ENCODE results near the gene CNTN1. TPM values are rescaled to one million over a fixed set of nuclear protein-coding genes. Genes with fewer than 3 reads are reported as not detected.

The CNTN1 gene
- total RNA-seq, 2 donors from 2014 or later, result 16.3 to 33.6 TPM

DNA sequence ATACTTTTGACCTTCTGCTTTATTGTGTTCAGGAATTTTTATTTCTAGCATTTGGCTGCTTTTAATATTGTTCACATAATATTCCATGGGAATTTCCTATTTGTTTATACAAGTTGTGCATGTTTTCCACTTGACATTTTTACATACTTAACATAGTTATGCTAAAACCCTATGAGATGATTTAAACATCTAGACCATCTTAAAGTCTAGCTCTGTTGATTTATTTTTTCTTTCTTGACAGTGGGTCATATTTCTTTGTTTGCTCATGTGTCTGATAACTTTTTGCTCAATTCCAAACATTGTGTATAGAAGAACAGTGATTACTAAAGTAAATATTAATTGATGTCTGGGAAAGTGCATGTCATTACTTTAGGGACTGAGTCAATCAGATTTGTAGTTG lies 293.8 kb downstream of the CNTN1 start:
- DNase-seq (ENCODE audit: low spot score), result no peak
- TF ChIP-seq POLR2A (IDR thresholded peaks at IDR 0.05), result no peak
- no peaks in the 10 kb centered on the region for H3K4me1 ChIP-seq (replicated peaks)
- H3K9me3 ChIP-seq, result no peaks in the 10 kb centered on the region
- H3K36me3 ChIP-seq, result no peaks in the 10 kb centered on the region
- no peak overlapping the region for H3K27ac ChIP-seq
- no peak overlapping the region for H3K4me3 ChIP-seq
- intact Hi-C loops (cut with DNase I), result no loop called here
- H3K27me3 ChIP-seq (replicated peaks; ENCODE audit: insufficient read depth), result no peaks in the 10 kb centered on the region

DNA sequence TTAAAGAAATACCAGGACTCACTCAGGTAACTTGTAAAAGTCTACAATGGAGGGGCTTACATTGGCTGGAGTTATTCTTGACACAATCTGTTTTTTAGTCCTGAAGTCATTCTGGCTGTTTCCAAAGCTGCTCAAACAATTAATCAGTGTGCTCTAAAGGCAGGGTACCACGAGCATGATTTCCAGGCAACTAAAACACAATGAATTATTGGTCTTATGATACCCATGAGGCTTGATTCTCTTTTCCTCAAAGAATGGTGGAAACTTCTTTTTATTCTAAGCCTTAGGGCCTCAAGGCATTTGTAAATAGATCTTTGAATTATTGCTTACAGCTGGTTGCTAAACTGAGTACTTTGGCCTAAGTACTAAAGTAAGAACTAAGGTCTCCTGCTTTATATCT lies 296.1 kb downstream of the CNTN1 start:
- WGBS, result 28% methylated on average over 1 of the region's 1 CpG
- TF ChIP-seq POLR2A (IDR thresholded peaks at IDR 0.05), result no peak
- no peak for TF ChIP-seq POLR2AphosphoS5 (IDR thresholded peaks at IDR 0.05)
- TF ChIP-seq CTCF (IDR thresholded peaks at IDR 0.05), result no peak
- H3K36me3 ChIP-seq, result no peaks in the 10 kb centered on the region
- no peak for DNase-seq (ENCODE audit: low spot score)
- no peaks in the 10 kb centered on the region for H3K4me1 ChIP-seq (replicated peaks)
- H3K27ac ChIP-seq, result peak overlapping the region; percentile 16 to 38
- intact Hi-C loops (cut with DNase I), result no loop called here
- H3K27me3 ChIP-seq (replicated peaks; ENCODE audit: insufficient read depth), result no peaks in the 10 kb centered on the region
- no peak overlapping the region for H3K4me3 ChIP-seq
- H3K9me3 ChIP-seq, result no peaks in the 10 kb centered on the region

- TF ChIP-seq POLR2AphosphoS5 (IDR thresholded peaks at IDR 0.05) (peak; percentile 66), POLR2A (IDR thresholded peaks at IDR 0.05) (no peak), CTCF (IDR thresholded peaks at IDR 0.05) (no peak)
- WGBS, result 8% methylated on average over 2 of the region's 2 CpGs
- Histone ChIP-seq H3K27ac (peak overlapping the region in 1 of 2 donors; percentile 38), H3K4me1 (replicated peaks) (no peaks in the 10 kb centered on the region), H3K9me3 (no peaks in the 10 kb centered on the region), H3K27me3 (replicated peaks; ENCODE audit: insufficient read depth) (no peaks in the 10 kb centered on the region), H3K36me3 (no peaks in the 10 kb centered on the region), H3K4me3 (no peak overlapping the region)
- DNase-seq (ENCODE audit: low spot score), result peak; percentile 10
- intact Hi-C loops (cut with DNase I), result no loop called here
Observed at GRCh38 chr12:40988824-40989223, 296.6 kb downstream of the CNTN1 start.

DNA sequence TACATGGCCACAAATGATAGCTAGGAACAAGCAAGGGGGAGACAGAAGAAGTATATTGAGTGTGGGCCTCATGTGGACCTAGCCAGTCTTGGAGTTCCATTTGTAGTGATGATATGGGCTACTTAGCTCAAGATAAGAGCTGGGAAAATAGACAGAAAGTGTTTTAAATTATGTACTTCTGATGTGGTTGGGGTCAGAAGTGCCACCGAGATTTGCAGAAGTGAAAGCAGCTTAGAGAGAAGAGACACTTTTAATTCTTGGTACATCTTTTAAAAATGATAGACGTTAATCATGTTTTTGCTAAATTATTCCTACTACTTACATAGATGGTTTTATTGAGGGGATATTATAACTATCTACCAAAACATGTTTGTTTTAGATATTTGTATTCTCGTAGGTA lies 297.5 kb downstream of the CNTN1 start:
- no peak for DNase-seq (ENCODE audit: low spot score)
- intact Hi-C loops (cut with DNase I), result no loop called here
- Histone ChIP-seq H3K4me3 (no peak overlapping the region), H3K27me3 (replicated peaks; ENCODE audit: insufficient read depth) (no peaks in the 10 kb centered on the region), H3K36me3 (no peaks in the 10 kb centered on the region), H3K9me3 (no peaks in the 10 kb centered on the region), H3K27ac (peak overlapping the region in 1 of 2 donors; percentile 30), H3K4me1 (replicated peaks) (no peaks in the 10 kb centered on the region)
- TF ChIP-seq POLR2A (IDR thresholded peaks at IDR 0.05) (no peak), POLR2AphosphoS5 (IDR thresholded peaks at IDR 0.05) (no peak), CTCF (IDR thresholded peaks at IDR 0.05) (no peak)
- WGBS, result 89% methylated on average over 3 of the region's 3 CpGs

- no peaks in the 10 kb centered on the region for H3K4me1 ChIP-seq (replicated peaks)
- no peak for DNase-seq (ENCODE audit: low spot score)
- TF ChIP-seq POLR2AphosphoS5 (IDR thresholded peaks at IDR 0.05), result no peak
- TF ChIP-seq POLR2A (IDR thresholded peaks at IDR 0.05), result no peak
- no peak for TF ChIP-seq CTCF (IDR thresholded peaks at IDR 0.05)
- 80% methylated on average over 4 of the region's 4 CpGs for WGBS
- H3K4me3 ChIP-seq, result no peak overlapping the region
- intact Hi-C loops (cut with DNase I), result no loop called here
- no peaks in the 10 kb centered on the region for H3K27me3 ChIP-seq (replicated peaks; ENCODE audit: insufficient read depth)
- H3K27ac ChIP-seq, result no peak overlapping the region
- H3K9me3 ChIP-seq, result no peaks in the 10 kb centered on the region
- no peaks in the 10 kb centered on the region for H3K36me3 ChIP-seq
Observed at GRCh38 chr12:40992158-40992557, 299.9 kb downstream of the CNTN1 start.

Data from prostate gland (tissue), 2 donors.